H1 (cell line): ENCODE results near the gene BAIAP2.

Experiments
- CEBPB ChIP-seq: IDR thresholded peaks from 2 replicates; pipeline ENCODE4 v1.6.1; 2012; ENCODE audit warnings: low read depth, low read length
- CHD2 ChIP-seq: IDR thresholded peaks from 2 replicates; pipeline ENCODE4 v1.6.1; 2012; ENCODE audit warnings: low read length, improper control_type of control experiment
- CTBP2 ChIP-seq: IDR thresholded peaks from 2 replicates; pipeline ENCODE4 v1.7.0; 2011; ENCODE audit warnings: borderline replicate concordance, mild to moderate bottlenecking, moderate library complexity, mixed read lengths, low read length; ENCODE audit not compliant: insufficient read depth, insufficient read length
- GABPA ChIP-seq: IDR thresholded peaks from 2 replicates; pipeline ENCODE4 v1.6.1; 2011; ENCODE audit warnings: mild to moderate bottlenecking, low read length, moderate library complexity, borderline replicate concordance; ENCODE audit not compliant: insufficient read depth
- KDM1A ChIP-seq: fragments of 200-600, 300-600 bp; sonication (generic); IDR thresholded peaks from 2 replicates; pipeline ENCODE4 v1.7.1; 2016; ENCODE audit warnings: mild to moderate bottlenecking, low read length, borderline replicate concordance
- PHF8 ChIP-seq: fragments of 200-600 bp; sonication (generic); conservative IDR thresholded peaks from 2 replicates; pipeline ENCODE4 v1.7.1; 2012; ENCODE audit warnings: low read depth, mild to moderate bottlenecking, inconsistent platforms, low read length, moderate library complexity
- POLR2AphosphoS5 ChIP-seq: IDR thresholded peaks from 2 replicates; pipeline ENCODE4 v1.6.1; 2011; ENCODE audit warnings: low read depth, low read length
- RAD21 ChIP-seq, 2 experiments: IDR thresholded peaks in 1 of 2; conservative IDR thresholded peaks in 1 of 2; 2 replicates each; pipeline ENCODE4 v1.6.1; 2011; ENCODE audit warnings: low read depth in 2 of 2, low read length in 2 of 2, improper control_type of control experiment in 1 of 2, inconsistent platforms in 1 of 2, mild to moderate bottlenecking in 1 of 2, moderate library complexity in 1 of 2
- TAF1 ChIP-seq: IDR thresholded peaks from 2 replicates; pipeline ENCODE4 v1.6.1; 2011; ENCODE audit warnings: mild to moderate bottlenecking, low read depth, low read length
- TF ChIP-seq, protein P1 (sequence below), 3 experiments: IDR thresholded peaks; 1 replicate in 2 of 3; 2 replicates in 1 of 3; pipeline versions ENCODE4 v1.5.1 to v1.6.1; 2011; ENCODE audit warnings: low read length in 3 of 3, mild to moderate bottlenecking in 3 of 3, inconsistent platforms in 2 of 3, low read depth in 1 of 3, moderate library complexity in 1 of 3; ENCODE audit not compliant: insufficient read depth in 1 of 3; ENCODE audit errors: control extremely low read depth in 1 of 3
- TF ChIP-seq, protein P2 (sequence below): IDR thresholded peaks from 2 replicates; pipeline ENCODE4 v1.6.1; 2011; ENCODE audit warnings: low read length, improper control_type of control experiment

DNA sequence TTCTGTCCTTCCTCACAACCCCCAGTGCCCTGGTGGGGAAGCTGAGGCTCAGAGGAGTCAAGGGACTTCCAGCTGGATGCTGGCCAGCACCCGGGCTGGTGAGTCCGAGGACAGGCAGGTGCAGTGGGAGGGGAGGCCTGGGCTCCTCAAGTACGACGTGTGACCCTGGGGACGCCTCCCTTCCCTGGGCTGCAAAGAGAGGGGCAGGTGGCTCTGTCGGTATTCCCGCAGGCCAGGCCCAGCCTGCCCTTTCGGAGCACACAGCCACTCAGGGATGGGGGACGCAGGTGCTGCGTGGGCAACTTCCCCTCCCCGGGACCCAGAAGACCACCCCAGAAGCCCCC, 97.2 kb downstream of the BAIAP2 start:
- TF ChIP-seq, protein P1, sequence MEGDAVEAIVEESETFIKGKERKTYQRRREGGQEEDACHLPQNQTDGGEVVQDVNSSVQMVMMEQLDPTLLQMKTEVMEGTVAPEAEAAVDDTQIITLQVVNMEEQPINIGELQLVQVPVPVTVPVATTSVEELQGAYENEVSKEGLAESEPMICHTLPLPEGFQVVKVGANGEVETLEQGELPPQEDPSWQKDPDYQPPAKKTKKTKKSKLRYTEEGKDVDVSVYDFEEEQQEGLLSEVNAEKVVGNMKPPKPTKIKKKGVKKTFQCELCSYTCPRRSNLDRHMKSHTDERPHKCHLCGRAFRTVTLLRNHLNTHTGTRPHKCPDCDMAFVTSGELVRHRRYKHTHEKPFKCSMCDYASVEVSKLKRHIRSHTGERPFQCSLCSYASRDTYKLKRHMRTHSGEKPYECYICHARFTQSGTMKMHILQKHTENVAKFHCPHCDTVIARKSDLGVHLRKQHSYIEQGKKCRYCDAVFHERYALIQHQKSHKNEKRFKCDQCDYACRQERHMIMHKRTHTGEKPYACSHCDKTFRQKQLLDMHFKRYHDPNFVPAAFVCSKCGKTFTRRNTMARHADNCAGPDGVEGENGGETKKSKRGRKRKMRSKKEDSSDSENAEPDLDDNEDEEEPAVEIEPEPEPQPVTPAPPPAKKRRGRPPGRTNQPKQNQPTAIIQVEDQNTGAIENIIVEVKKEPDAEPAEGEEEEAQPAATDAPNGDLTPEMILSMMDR (IDR thresholded peaks at IDR 0.05; ENCODE audit: control extremely low read depth in 1 of 3, insufficient read depth in 1 of 3, low read depth in 1 of 3, low read length in 3 of 3), result no peak
- TF ChIP-seq RAD21 (IDR thresholded peaks at IDR 0.05 in 1 of 2, conservative IDR thresholded peaks at IDR 0.05 in 1 of 2; ENCODE audit: low read depth in 2 of 2, low read length in 2 of 2) (no peak), GABPA (no peak), TAF1 (no peak), KDM1A (no peak), PHF8 (no peak), CHD2 (no peak), CEBPB (no peak), POLR2AphosphoS5 (no peak), CTBP2 (no peak)
- TF ChIP-seq, protein P2, sequence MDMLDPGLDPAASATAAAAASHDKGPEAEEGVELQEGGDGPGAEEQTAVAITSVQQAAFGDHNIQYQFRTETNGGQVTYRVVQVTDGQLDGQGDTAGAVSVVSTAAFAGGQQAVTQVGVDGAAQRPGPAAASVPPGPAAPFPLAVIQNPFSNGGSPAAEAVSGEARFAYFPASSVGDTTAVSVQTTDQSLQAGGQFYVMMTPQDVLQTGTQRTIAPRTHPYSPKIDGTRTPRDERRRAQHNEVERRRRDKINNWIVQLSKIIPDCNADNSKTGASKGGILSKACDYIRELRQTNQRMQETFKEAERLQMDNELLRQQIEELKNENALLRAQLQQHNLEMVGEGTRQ, result no peak
